H1 (cell line): ENCODE data around the gene SMARCAL1. TPM values are rescaled to one million over a fixed set of nuclear protein-coding genes. Genes with fewer than 3 reads are reported as not detected.

Experiments
- CTCF ChIA-PET: fragments of 300-600 bp; sonication (Branson Sonifier 250); formaldehyde crosslinking; loops from one replicate; lab custom pipeline; 2021; ENCODE audit not compliant: partially characterized antibody; lab: Charles Lee
- POLR2A ChIA-PET: fragments of 300-600 bp; sonication (Branson Sonifier 250); formaldehyde crosslinking; loops from one replicate; lab custom pipeline; 2021; ENCODE audit warnings: inconsistent platforms; ENCODE audit not compliant: partially characterized antibody; lab: Charles Lee
- DNase-seq, 2 experiments: peaks; one replicate each; pipeline versions ENCODE4 v3.0.0 to v3.0.0-alpha.2; 2010 to 2022; ENCODE audit warnings: low spot score in 2 of 2, low read depth in 1 of 2, mixed read lengths in 1 of 2
- FAIRE-seq: peaks from 2 replicates; lab custom pipeline; 2011; peaks lifted over from hg19 to GRCh38; lab: Jason Lieb, UNC
- H2AFZ ChIP-seq: 2 replicates; pipeline ENCODE4 v1.8.1; 2012; ENCODE audit warnings: low read length, inconsistent platforms
- H2AK5ac ChIP-seq: 2 replicates; pipeline ENCODE4 v1.6.1; 2013; ENCODE audit warnings: low read depth, low read length
- H2BK120ac ChIP-seq: replicated peaks from 2 replicates; pipeline ENCODE3; 2013; ENCODE audit warnings: low read depth, low read length, inconsistent platforms
- H2BK12ac ChIP-seq: 2 replicates; pipeline ENCODE4 v1.6.1; 2013; ENCODE audit warnings: low read depth, low read length
- H2BK15ac ChIP-seq: 2 replicates; pipeline ENCODE4 v1.6.1; 2013; ENCODE audit warnings: low read length
- H2BK20ac ChIP-seq: 2 replicates; pipeline ENCODE4 v1.6.1; 2013; ENCODE audit warnings: low read length
- H2BK5ac ChIP-seq: 2 replicates; pipeline ENCODE4 v1.6.1; 2013; ENCODE audit warnings: low read depth, low read length
- H3K14ac ChIP-seq: 2 replicates; pipeline ENCODE4 v1.6.1; 2013; ENCODE audit warnings: inconsistent platforms; ENCODE audit not compliant: insufficient read length
- H3K18ac ChIP-seq: 2 replicates; pipeline ENCODE4 v1.6.1; 2013; ENCODE audit warnings: low read length; ENCODE audit errors: extremely low read depth
- H3K23ac ChIP-seq: 2 replicates; pipeline ENCODE4 v1.6.1; 2013; ENCODE audit warnings: inconsistent platforms; ENCODE audit not compliant: insufficient read length
- H3K23me2 ChIP-seq: 2 replicates; pipeline ENCODE4 v1.6.1; 2013; ENCODE audit warnings: low read depth, low read length
- H3K27ac ChIP-seq: 2 replicates; pipeline ENCODE4 v1.6.1; 2011; ENCODE audit warnings: low read depth, low read length, inconsistent platforms
- H3K27me3 ChIP-seq, 4 experiments: replicated peaks in 1 of 4; 1 replicate in 1 of 4; 2 replicates in 3 of 4; pipeline versions ENCODE4 v1.6.1 to v1.8.1; 2011 to 2013; ENCODE audit warnings: low read length in 3 of 4, mild to moderate bottlenecking in 3 of 4, inconsistent platforms in 2 of 4, mixed read lengths in 2 of 4, moderate library complexity in 1 of 4; ENCODE audit not compliant: control insufficient read depth in 3 of 4, insufficient read depth in 3 of 4; ENCODE audit errors: extremely low read depth in 1 of 4
- H3K36me3 ChIP-seq, 4 experiments: 2 replicates each; pipeline versions ENCODE4 v1.6.1 to v1.8.1; 2011 to 2013; ENCODE audit warnings: mild to moderate bottlenecking in 4 of 4, low read length in 3 of 4, moderate library complexity in 2 of 4, control low read depth in 1 of 4, inconsistent platforms in 1 of 4; ENCODE audit not compliant: insufficient read depth in 4 of 4, control insufficient read depth in 2 of 4
- H3K4ac ChIP-seq: replicated peaks from 2 replicates; pipeline ENCODE3; 2013; ENCODE audit warnings: low read length, low read depth, mixed read lengths, inconsistent platforms; ENCODE audit not compliant: insufficient read length
- H3K4me1 ChIP-seq, 4 experiments: replicated peaks in 1 of 4; 1 replicate in 1 of 4; 2 replicates in 3 of 4; pipeline versions ENCODE4 v1.6.1 to v1.8.1; 2011 to 2013; ENCODE audit warnings: low read length in 3 of 4, inconsistent platforms in 2 of 4, mixed read lengths in 1 of 4; ENCODE audit not compliant: insufficient read depth in 4 of 4, control insufficient read depth in 3 of 4
- H3K4me2 ChIP-seq, 2 experiments: 2 replicates each; pipeline versions ENCODE4 v1.6.1 to v1.8.1; 2011 to 2013; ENCODE audit warnings: low read depth in 2 of 2, low read length in 2 of 2, control low read depth in 1 of 2, inconsistent platforms in 1 of 2, mild to moderate bottlenecking in 1 of 2; ENCODE audit not compliant: insufficient read depth in 1 of 2
- H3K4me3 ChIP-seq, 4 experiments: fragments of 200-600, 300-600 bp in 1 of 4; sonication (generic), shearing (Covaris generic), sonication (Bioruptor Twin) in 1 of 4; 2 replicates each; pipeline versions ENCODE4 v1.5.1 to v1.8.1; 2011 to 2016; ENCODE audit warnings: low read length in 4 of 4, low read depth in 3 of 4, control low read depth in 2 of 4, inconsistent platforms in 2 of 4, mild to moderate bottlenecking in 2 of 4, mixed read lengths in 1 of 4, moderate library complexity in 1 of 4; ENCODE audit not compliant: insufficient read depth in 2 of 4; ENCODE audit errors: extremely low read depth in 1 of 4
- H3K56ac ChIP-seq: replicated peaks from 2 replicates; pipeline ENCODE3; 2013; ENCODE audit warnings: low read depth, mild to moderate bottlenecking, mixed read lengths, low read length, inconsistent platforms; ENCODE audit not compliant: insufficient read length
- H3K79me1 ChIP-seq: 2 replicates; pipeline ENCODE4 v1.6.1; 2013; ENCODE audit warnings: low read depth, low read length, control low read depth
- H3K79me2 ChIP-seq, 2 experiments: 2 replicates each; pipeline versions ENCODE4 v1.6.1 to v1.8.1; 2012 to 2013; ENCODE audit warnings: low read length in 2 of 2, mild to moderate bottlenecking in 2 of 2, inconsistent platforms in 1 of 2; ENCODE audit not compliant: insufficient read depth in 2 of 2, control insufficient read depth in 1 of 2
- H3K9ac ChIP-seq, 4 experiments: replicated peaks in 1 of 4; 1 replicate in 1 of 4; 2 replicates in 3 of 4; pipeline versions ENCODE4 v1.6.1 to v1.8.1; 2011 to 2013; ENCODE audit warnings: low read depth in 3 of 4, low read length in 3 of 4, control low read depth in 2 of 4, mild to moderate bottlenecking in 2 of 4, moderate library complexity in 2 of 4, inconsistent platforms in 1 of 4; ENCODE audit errors: extremely low read depth in 1 of 4
- H3K9me3 ChIP-seq, 2 experiments: 2 replicates each; pipeline versions ENCODE4 v1.6.1 to v1.8.1; 2012 to 2013; ENCODE audit warnings: mild to moderate bottlenecking in 2 of 2, moderate library complexity in 2 of 2, control low read depth in 1 of 2, inconsistent platforms in 1 of 2, low read depth in 1 of 2, low read length in 1 of 2, mixed read lengths in 1 of 2; ENCODE audit not compliant: insufficient read depth in 2 of 2
- H4K20me1 ChIP-seq, 2 experiments: replicated peaks in 1 of 2; 2 replicates each; pipeline versions ENCODE3 to v1.8.1; 2011 to 2013; ENCODE audit warnings: inconsistent platforms in 2 of 2, low read length in 2 of 2, mild to moderate bottlenecking in 1 of 2; ENCODE audit not compliant: insufficient read depth in 2 of 2, control insufficient read depth in 1 of 2
- H4K5ac ChIP-seq: 2 replicates; pipeline ENCODE4 v1.6.1; 2013; ENCODE audit warnings: low read length, low read depth, mixed read lengths, inconsistent platforms; ENCODE audit not compliant: insufficient read length
- H4K8ac ChIP-seq: 2 replicates; pipeline ENCODE4 v1.8.0; 2013; ENCODE audit warnings: mild to moderate bottlenecking, moderate library complexity, low read length, inconsistent platforms; ENCODE audit not compliant: insufficient read depth; ENCODE audit errors: extremely low read depth
- H4K91ac ChIP-seq: replicated peaks from 2 replicates; pipeline ENCODE3; 2013; ENCODE audit warnings: low read length, mixed read lengths, inconsistent platforms; ENCODE audit not compliant: insufficient read length
- EGR1 ChIP-seq: IDR thresholded peaks from 2 replicates; pipeline ENCODE4 v1.6.1; 2011; ENCODE audit warnings: low read depth, low read length, borderline replicate concordance
- EP300 ChIP-seq, 2 experiments: IDR thresholded peaks; 1 replicate in 1 of 2; 2 replicates in 1 of 2; pipeline ENCODE4 v1.6.1; 2011 to 2012; ENCODE audit warnings: low read depth in 2 of 2, low read length in 2 of 2, mild to moderate bottlenecking in 2 of 2, borderline replicate concordance in 1 of 2, inconsistent platforms in 1 of 2, moderate library complexity in 1 of 2
- HDAC2 ChIP-seq, 2 experiments: fragments of 300-600 bp in 1 of 2; sonication (generic) in 1 of 2; IDR thresholded peaks; 2 replicates each; pipeline ENCODE4 v1.6.1; 2011 to 2012; ENCODE audit warnings: low read depth in 2 of 2, low read length in 2 of 2, mild to moderate bottlenecking in 2 of 2, moderate library complexity in 2 of 2, borderline replicate concordance in 1 of 2, inconsistent platforms in 1 of 2
- KDM5A ChIP-seq: fragments of 200-600 bp; IDR thresholded peaks from 2 replicates; pipeline ENCODE4 v1.7.1; 2012; ENCODE audit warnings: mild to moderate bottlenecking, low read length, inconsistent platforms, mixed read lengths
- NRF1 ChIP-seq: IDR thresholded peaks from 2 replicates; pipeline ENCODE4 v1.6.1; 2011; ENCODE audit warnings: mild to moderate bottlenecking, low read depth, low read length, improper control_type of control experiment
- RAD21 ChIP-seq, 2 experiments: IDR thresholded peaks in 1 of 2; conservative IDR thresholded peaks in 1 of 2; 2 replicates each; pipeline ENCODE4 v1.6.1; 2011; ENCODE audit warnings: low read depth in 2 of 2, low read length in 2 of 2, improper control_type of control experiment in 1 of 2, inconsistent platforms in 1 of 2, mild to moderate bottlenecking in 1 of 2, moderate library complexity in 1 of 2
- SAP30 ChIP-seq: fragments of 300-600 bp; sonication (generic); IDR thresholded peaks from 2 replicates; pipeline ENCODE4 v1.7.1; 2012; ENCODE audit warnings: low read length, moderate library complexity, mild to moderate bottlenecking, inconsistent platforms; ENCODE audit not compliant: insufficient read depth, insufficient replicate concordance
- SIX5 ChIP-seq: IDR thresholded peaks from 2 replicates; pipeline ENCODE4 v1.6.1; 2011; ENCODE audit warnings: mild to moderate bottlenecking, low read depth, low read length
- WGBS, 2 experiments: shearing (Covaris generic) in 1 of 2; methylation state at CpG; one replicate each; pipeline versions ENCODE4 v1.1.6 to v1.1.7; 2013 to 2015; ENCODE audit warnings: low lambda C conversion rate in 2 of 2, mixed read lengths in 2 of 2, inconsistent platforms in 1 of 2, low coverage in 1 of 2, missing lambda C conversion rate in 1 of 2; ENCODE audit not compliant: insufficient replicate concordance in 2 of 2, insufficient coverage in 1 of 2, insufficient read length in 1 of 2; ENCODE audit errors: extremely low coverage in 1 of 2, missing lambda C conversion rate in 1 of 2; 5-methylcytosine and 5-hydroxymethylcytosine counted together
- polyA plus RNA-seq, 7 experiments: library from polyadenylated mRNA; depleted of rRNA in 3 of 7; stranded (reverse) in 5 of 7; unstranded in 2 of 7; fragments of >200 nt in 5 of 7; fragments of 200-250 nt in 2 of 7; gene quantifications; 1 replicate in 5 of 7; 2 replicates in 1 of 7; 4 replicates in 1 of 7; pipeline versions ENCODE4 v1.2.1 to v1.2.3, GENCODE V29; 2011 to 2013; ENCODE audit warnings: missing spikeins in 2 of 7, mixed read lengths in 2 of 7
- total RNA-seq: library from RNA; stranded (reverse); fragmentation: NEBNext Ultra II Directional; extraction: Animal tissue kit (Norgen Biotek cat#: 25700); gene quantifications from 2 replicates; pipeline ENCODE4 v1.2.1, GENCODE V29; 2021

The SMARCAL1 gene
- total and polyA plus RNA-seq, 2 of the 8 experiments (the other 6 are each of a cell fraction or from before 2014, with no cell fraction given): 17.6 to 17.9 TPM

- Histone ChIP-seq H3K56ac (no peak overlapping the region), H2BK15ac (no peak overlapping the region), H4K20me1 (no peaks in the 10 kb centered on the region), H3K23ac (no peak overlapping the region), H3K27me3 (no peaks in the 10 kb centered on the region), H4K5ac (no peak overlapping the region), H3K27ac (no peak overlapping the region), H3K79me1 (no peaks in the 10 kb centered on the region), H4K8ac (no peak overlapping the region), H2BK120ac (no peak overlapping the region), H2AK5ac (no peak overlapping the region), H2AFZ (no peak overlapping the region), H3K79me2 (no peaks in the 10 kb centered on the region), H3K4me2 (no peak overlapping the region), H3K18ac (no peak overlapping the region), H3K4ac (no peak overlapping the region), H3K4me1 (peaks cover 2 to 6% (median 4%) of the 10 kb centered on the region in 4 experiments), H3K9me3 (no peaks in the 10 kb centered on the region), H2BK5ac (no peak overlapping the region), H3K4me3 (no peak overlapping the region), H2BK12ac (no peak overlapping the region), H3K23me2 (peaks cover 2% of the 10 kb centered on the region; the same call in 1 of the 2 replicates), H4K91ac (no peak overlapping the region), H2BK20ac (no peak overlapping the region), H3K36me3 (peaks cover 0 to 2% (median 0%) of the 10 kb centered on the region in 4 experiments; a peak in 1 of 8 replicates), H3K9ac (no peak overlapping the region), H3K14ac (no peak overlapping the region)
- CTCF ChIA-PET: interaction anchor here (0.6 to 2.7 kb wide), 8 partner anchors 15 to 255 kb away, joined by 3 to 7 read pairs (median 3); no protein-coding TSS in a partner anchor
- DNase-seq (no peak), FAIRE-seq (no peak)
- POLR2A ChIA-PET: no interaction called here
- WGBS, 2 experiments: 87% methylated on average over 7 of the region's 7 CpGs; no CpG with 5 or more reads in 1 of the 2 experiments
- TF ChIP-seq SAP30: no peak
- TF ChIP-seq EP300 (IDR thresholded peaks at IDR 0.05; ENCODE audit: borderline replicate concordance in 1 of 2, low read depth in 2 of 2, low read length in 2 of 2): no peak
- no peak for TF ChIP-seq NRF1
- no peak for TF ChIP-seq RAD21 (IDR thresholded peaks at IDR 0.05 in 1 of 2, conservative IDR thresholded peaks at IDR 0.05 in 1 of 2; ENCODE audit: low read depth in 2 of 2, low read length in 2 of 2)
- no peak for TF ChIP-seq KDM5A
- no peak for TF ChIP-seq SIX5
- TF ChIP-seq EGR1: no peak
- no peak for TF ChIP-seq HDAC2 (IDR thresholded peaks at IDR 0.05; ENCODE audit: borderline replicate concordance in 1 of 2, low read depth in 2 of 2, low read length in 2 of 2)
These were observed 1.7 kb upstream of the SMARCAL1 start for GRCh38 chr2:216410550-216410949.
